GM10248 (cell line): Measurements from ENCODE around the gene TPCN1.

Experiments
- CTCF ChIA-PET: fragments of 300-600 bp; sonication (Branson Sonifier 250); formaldehyde crosslinking; extraction: SDS; loops from one replicate; lab custom pipeline; 2021; ENCODE audit warnings: antibody characterized with exemption; lab: Yijun Ruan, JAX
- POLR2A ChIA-PET: fragments of 350-650 bp; sonication (Branson Sonifier 250); formaldehyde crosslinking; extraction: SDS; loops from one replicate; lab custom pipeline; 2020; ENCODE audit warnings: antibody characterized with exemption; lab: Yijun Ruan, JAX
- DNase-seq: peaks from one replicate; pipeline ENCODE4 v3.0.0; 2012; ENCODE audit errors: extremely low spot score
- TF ChIP-seq, protein P1 (sequence below): IDR thresholded peaks from 2 replicates; pipeline ENCODE4 v1.5.1; 2012; ENCODE audit warnings: mild to moderate bottlenecking, low read depth; ENCODE audit errors: extremely low read depth, missing control alignments, control extremely low read depth

The TPCN1 gene

DNA sequence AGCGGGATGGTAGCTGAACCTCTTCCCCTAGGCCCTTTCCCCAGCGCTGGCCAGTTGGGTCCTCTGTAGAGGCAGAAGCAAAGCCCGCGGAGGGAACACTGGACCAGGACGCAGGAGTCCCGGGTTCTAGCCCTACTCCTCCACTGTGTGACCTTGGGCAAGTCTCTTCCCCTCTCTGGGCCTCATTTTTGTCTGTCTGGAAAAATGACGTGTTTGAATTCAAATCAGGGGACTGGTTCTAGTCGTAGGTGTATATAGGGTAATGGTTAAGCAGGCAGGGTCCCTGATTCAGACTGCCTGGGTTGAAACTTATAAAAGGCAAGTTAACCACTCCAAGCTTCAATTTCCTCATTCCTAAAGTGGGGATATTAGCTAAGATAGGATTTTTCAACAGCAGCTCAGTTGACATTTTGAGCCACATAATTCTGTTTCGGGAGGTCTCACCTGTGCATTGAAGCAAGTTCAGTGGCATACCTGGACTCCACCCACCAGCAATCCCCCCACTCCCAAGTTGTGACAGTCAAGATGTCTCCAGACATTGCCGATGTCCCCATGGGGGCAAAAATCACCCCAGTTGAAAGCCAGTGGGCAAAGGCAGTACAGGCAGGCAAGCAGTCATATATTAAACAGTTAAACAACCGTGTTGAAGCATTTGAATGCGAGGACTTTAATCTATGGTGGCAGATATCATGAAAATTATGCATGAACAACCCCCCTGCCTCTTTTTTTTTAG, 899 bp downstream of the TPCN1 start:
- CTCF ChIA-PET, result interaction anchor here (1.1 to 3.0 kb wide), 10 partner anchors 8 to 69 kb away, joined by 3 to 9 read pairs (median 4); no protein-coding TSS in a partner anchor
- TF ChIP-seq, protein P1, sequence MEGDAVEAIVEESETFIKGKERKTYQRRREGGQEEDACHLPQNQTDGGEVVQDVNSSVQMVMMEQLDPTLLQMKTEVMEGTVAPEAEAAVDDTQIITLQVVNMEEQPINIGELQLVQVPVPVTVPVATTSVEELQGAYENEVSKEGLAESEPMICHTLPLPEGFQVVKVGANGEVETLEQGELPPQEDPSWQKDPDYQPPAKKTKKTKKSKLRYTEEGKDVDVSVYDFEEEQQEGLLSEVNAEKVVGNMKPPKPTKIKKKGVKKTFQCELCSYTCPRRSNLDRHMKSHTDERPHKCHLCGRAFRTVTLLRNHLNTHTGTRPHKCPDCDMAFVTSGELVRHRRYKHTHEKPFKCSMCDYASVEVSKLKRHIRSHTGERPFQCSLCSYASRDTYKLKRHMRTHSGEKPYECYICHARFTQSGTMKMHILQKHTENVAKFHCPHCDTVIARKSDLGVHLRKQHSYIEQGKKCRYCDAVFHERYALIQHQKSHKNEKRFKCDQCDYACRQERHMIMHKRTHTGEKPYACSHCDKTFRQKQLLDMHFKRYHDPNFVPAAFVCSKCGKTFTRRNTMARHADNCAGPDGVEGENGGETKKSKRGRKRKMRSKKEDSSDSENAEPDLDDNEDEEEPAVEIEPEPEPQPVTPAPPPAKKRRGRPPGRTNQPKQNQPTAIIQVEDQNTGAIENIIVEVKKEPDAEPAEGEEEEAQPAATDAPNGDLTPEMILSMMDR, result no peak
- DNase-seq, result no peak
- POLR2A ChIA-PET, result interaction anchor here (0.6 to 3.9 kb wide), 11 partner anchors 8 to 113 kb away, joined by 3 to 25 read pairs (median 6); partner anchors contain the start of genes DDX54 and RITA1

DNA sequence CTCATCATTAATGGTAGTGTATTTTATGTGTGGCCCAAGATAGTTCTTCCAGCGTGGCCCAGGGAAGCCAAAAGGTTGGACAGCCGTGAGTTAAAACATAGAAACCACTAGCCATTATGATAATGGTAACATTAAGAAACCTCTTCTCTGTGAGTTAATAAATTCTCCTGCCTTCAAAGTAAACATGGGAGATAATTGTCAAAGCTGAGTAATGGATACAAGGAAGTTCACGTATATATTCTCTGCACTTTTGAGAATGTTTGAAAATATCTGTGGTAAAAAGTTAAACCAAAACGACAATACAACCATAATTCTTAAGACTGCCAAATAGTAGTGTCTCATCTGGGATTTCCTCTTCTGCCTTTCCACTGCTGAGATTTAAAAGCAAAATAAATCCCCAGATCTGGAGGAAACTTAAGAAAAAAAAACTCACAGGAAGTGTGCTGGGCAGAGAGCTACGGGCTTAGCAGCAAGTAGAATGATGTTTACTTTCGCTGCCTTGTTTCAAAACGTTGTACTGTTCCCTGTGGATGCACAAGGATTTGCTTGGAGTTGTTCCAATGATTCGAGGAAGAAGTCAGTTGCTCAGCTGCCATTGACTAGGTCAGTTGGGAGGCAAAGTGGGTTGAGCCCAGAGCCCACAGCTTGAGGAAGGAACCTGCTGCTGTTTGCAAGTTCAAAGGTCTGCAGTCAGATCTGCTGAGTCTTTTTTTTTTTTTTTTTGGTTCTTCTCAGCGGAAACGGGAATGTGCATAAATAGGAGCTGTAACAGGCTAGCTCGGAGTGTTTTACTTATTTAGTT, 1.7 kb downstream of the TPCN1 start:
- ChIA-PET CTCF (interaction anchor here (1.0 to 3.0 kb wide), 9 partner anchors 10 to 70 kb away, joined by 3 to 9 read pairs (median 4); no protein-coding TSS in a partner anchor), POLR2A (interaction anchor here (0.5 to 3.9 kb wide), 6 partner anchors 10 to 144 kb away, joined by 3 to 25 read pairs (median 6); no protein-coding TSS in a partner anchor)
- TF ChIP-seq, protein P1, result no peak
- DNase-seq, result no peak

DNA sequence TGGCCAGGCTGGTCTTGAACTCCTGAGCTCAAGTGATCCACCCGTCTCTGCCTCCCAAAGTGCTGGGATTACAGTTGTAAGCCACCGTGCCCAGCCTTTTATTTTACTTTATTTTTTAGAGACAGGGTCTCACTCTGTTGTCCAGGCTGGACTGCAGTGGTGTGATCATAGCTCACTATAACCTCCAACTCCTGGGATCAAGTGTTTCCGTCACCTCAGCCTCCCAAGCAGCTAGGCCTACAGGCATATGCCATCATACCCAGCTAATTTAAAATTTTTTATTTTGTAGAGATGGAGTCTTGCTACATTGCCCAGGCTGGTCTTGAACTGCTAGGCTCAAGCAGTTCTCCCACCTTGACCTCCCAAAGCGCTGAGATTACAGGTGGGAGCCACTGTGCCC, 3.7 kb downstream of the TPCN1 start:
- TF ChIP-seq, protein P1, result no peak
- no peak for DNase-seq
- POLR2A ChIA-PET, result no interaction called here
- CTCF ChIA-PET, result interaction anchor here (0.9 to 1.9 kb wide), 3 partner anchors 12 to 200 kb away, joined by 3 to 5 read pairs (median 5); no protein-coding TSS in a partner anchor

DNA sequence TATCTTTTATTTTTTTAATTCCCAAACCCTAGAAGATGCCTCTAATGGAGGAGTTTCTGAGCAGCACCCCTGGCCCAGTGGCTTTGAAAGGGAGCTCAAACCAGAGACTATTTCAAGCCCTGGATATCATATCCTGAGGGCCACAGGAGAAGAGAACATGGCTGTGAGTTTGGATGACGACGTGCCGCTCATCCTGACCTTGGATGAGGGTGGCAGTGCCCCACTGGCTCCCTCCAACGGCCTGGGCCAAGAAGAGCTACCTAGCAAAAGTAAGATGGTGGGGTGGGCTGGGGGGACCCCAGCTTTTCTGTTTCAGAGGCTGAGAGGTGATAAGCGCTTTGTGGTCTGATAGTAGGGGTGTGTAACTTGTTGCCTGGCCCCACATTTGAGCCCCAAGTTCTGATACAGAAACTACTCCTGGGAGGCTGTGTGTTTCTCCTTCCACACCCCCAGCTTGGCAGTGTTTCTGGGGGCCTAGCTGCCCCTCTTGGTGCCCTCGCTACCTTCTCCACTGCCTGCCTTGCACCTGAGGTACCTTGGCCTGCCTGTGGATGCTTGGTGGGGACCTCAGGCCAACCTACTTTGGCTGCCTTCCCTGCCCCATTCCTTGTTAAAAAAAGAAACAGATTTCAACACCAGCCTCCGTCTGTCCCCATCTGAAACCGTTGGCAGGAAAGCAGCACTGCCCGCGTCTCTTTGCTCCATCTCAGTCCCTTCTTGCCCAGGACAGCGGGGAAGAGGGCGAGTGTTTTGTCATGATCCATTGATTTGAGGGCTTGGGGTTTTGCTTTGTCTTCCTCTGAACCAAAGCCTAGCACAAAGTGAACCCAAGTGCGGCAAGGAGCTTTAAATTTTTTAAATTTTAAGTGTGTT, 5.7 kb downstream of the TPCN1 start:
- TF ChIP-seq, protein P1, result no peak
- CTCF ChIA-PET, result interaction anchor here (0.8 to 1.9 kb wide), 3 partner anchors 18 to 198 kb away, joined by 3 to 5 read pairs (median 4); no protein-coding TSS in a partner anchor
- no peak for DNase-seq
- POLR2A ChIA-PET, result interaction anchor here (0.9 kb wide), 1 partner anchor 41 kb away, joined by 3 read pairs; no protein-coding TSS in a partner anchor

DNA sequence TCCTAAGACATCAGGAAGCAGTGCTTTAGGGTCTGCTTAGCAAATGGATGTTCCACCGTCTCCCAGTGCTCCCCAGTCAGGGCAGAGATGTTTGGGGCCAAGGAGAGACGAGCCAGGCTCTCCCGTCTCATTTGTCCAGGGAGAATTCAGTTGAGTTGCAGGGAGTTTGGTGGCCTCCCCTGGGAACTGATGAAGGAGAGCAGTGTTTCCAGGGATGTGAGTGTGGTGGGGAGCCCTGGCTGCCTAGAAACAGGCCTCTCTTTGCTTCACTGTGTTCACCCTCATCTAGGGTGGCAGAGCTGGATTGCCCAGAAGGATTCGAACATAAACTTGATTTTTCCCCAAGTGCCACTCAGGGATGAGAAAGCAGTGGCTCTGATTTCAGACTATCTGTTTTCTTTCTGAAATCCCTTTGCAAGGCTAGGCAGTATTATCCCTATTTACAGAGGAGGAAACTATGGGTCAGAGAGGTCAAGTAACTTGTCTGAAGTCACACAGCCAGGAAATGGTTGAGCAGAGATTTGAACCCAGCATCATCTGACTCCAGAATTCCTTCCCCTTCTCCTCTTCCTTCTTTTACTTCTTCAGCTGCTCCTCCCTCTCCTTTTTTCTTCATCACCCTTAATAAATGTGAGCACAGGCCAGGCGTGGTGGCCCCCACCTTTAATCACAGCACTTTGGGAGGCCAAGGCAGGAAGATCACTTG, 6.6 kb downstream of the TPCN1 start:
- TF ChIP-seq, protein P1, result no peak
- no peak for DNase-seq
- CTCF ChIA-PET, result interaction anchor here (1.0 kb wide), 1 partner anchor 34 kb away, joined by 4 read pairs; no protein-coding TSS in a partner anchor
- POLR2A ChIA-PET, result no interaction called here
